Stimulated activated CD4-positive, alpha-beta T cell treated with anti-CD3 and anti-CD28 coated beads, TNF-alpha, amount 100 ng/mL, for 4 hours (primary cell): ENCODE results near the gene SWAP70.
A peak's percentile ranks its signal among the peaks of the same experiment; 100 is the strongest.

Experiments
- DNase-seq, 3 experiments: peaks; one replicate each; pipeline ENCODE4 v3.0.0-alpha.2; 2020; ENCODE audit warnings: low read depth in 3 of 3

SWAP70 gene

GRCh38 chr11:9753021-9753420 is 89.1 kb downstream of the SWAP70 start:
- DNase-seq, result no peak

- no peak for DNase-seq
Observed at GRCh38 chr11:9754010-9754471, 90.2 kb downstream of the SWAP70 start.

- DNase-seq, result no peak
Observed at GRCh38 chr11:9755561-9756185, 91.8 kb downstream of the SWAP70 start.

- no peak for DNase-seq
Observed at GRCh38 chr11:9756461-9756860, 92.6 kb downstream of the SWAP70 start.

GRCh38 chr11:9756878-9757277 is 93.0 kb downstream of the SWAP70 start:
- no peak for DNase-seq

- peak; percentile 88 to 95 (median 91) for DNase-seq
Observed at GRCh38 chr11:9757809-9758636, 94.1 kb downstream of the SWAP70 start.

GRCh38 chr11:9758637-9759518 is 95.0 kb downstream of the SWAP70 start:
- peak; percentile 17 to 59 (median 36) for DNase-seq

- peak; percentile 77 to 94 (median 90) for DNase-seq
Observed at GRCh38 chr11:9759519-9760192, 95.8 kb downstream of the SWAP70 start.

- no peak for DNase-seq
Observed at GRCh38 chr11:9760193-9760575, 96.3 kb downstream of the SWAP70 start.

- no peak for DNase-seq
Observed at GRCh38 chr11:9761441-9761945, 97.6 kb downstream of the SWAP70 start.

GRCh38 chr11:9762531-9762930 is 98.7 kb downstream of the SWAP70 start:
- DNase-seq, result no peak

GRCh38 chr11:9763301-9763700 is 99.4 kb downstream of the SWAP70 start:
- DNase-seq, result no peak

GRCh38 chr11:9765320-9766101 is 101.6 kb downstream of the SWAP70 start:
- DNase-seq, result no peak

GRCh38 chr11:9769621-9770020 is 105.7 kb downstream of the SWAP70 start:
- DNase-seq, result no peak

GRCh38 chr11:9771071-9771511 is 107.2 kb downstream of the SWAP70 start:
- DNase-seq, result no peak

- DNase-seq, result no peak
Observed at GRCh38 chr11:9772218-9772617, 108.3 kb downstream of the SWAP70 start.

- no peak for DNase-seq
Observed at GRCh38 chr11:9773524-9773923, 109.6 kb downstream of the SWAP70 start.

- no peak for DNase-seq
Observed at GRCh38 chr11:9774109-9774508, 110.2 kb downstream of the SWAP70 start.

GRCh38 chr11:9774591-9775397 is 110.9 kb downstream of the SWAP70 start:
- no peak for DNase-seq

- no peak for DNase-seq
Observed at GRCh38 chr11:9775398-9775779, 111.5 kb downstream of the SWAP70 start.
